BJ (cell line): ENCODE measurements around the gene NOTCH1. TPM values are rescaled to one million over a fixed set of nuclear protein-coding genes. Genes with fewer than 3 reads are reported as not detected.

ENCODE experiments used
- CTCF ChIA-PET: fragments of 350-600 bp; formaldehyde crosslinking; extraction: SDS; loops from one replicate; lab custom pipeline; 2021; ENCODE audit warnings: antibody characterized with exemption, inconsistent platforms; lab: Yijun Ruan, JAX
- POLR2A ChIA-PET: fragments of 300-600 bp; sonication (Branson Sonifier 250); formaldehyde crosslinking; extraction: SDS; loops from one replicate; lab custom pipeline; 2021; ENCODE audit warnings: antibody characterized with exemption; lab: Charles Lee
- DNase-seq: peaks from one replicate; pipeline ENCODE4 v3.0.0-alpha.2; 2011; ENCODE audit warnings: low read depth
- H3K27me3 ChIP-seq: 2 replicates; pipeline ENCODE4 v1.6.0; 2011; ENCODE audit warnings: low read length; ENCODE audit not compliant: control insufficient read depth, insufficient read depth
- H3K36me3 ChIP-seq: 2 replicates; pipeline ENCODE4 v1.5.1; 2011; ENCODE audit warnings: low read length; ENCODE audit not compliant: control insufficient read depth, insufficient read depth
- H3K4me3 ChIP-seq: 2 replicates; pipeline ENCODE4 v1.5.1; 2011; ENCODE audit warnings: low read depth, mild to moderate bottlenecking, control low read depth, low read length
- CTCF ChIP-seq: IDR thresholded peaks from 2 replicates; pipeline ENCODE4 v1.5.1; 2011; ENCODE audit warnings: low read depth, mild to moderate bottlenecking, control low read depth, inconsistent platforms, low read length, moderate library complexity; ENCODE audit not compliant: insufficient read depth
- polyA minus RNA-seq: library from RNA; depleted of rRNA, polyadenylated mRNA; stranded (reverse); fragments of >200 nt; gene quantifications from 2 replicates; pipeline ENCODE4 v1.2.3, GENCODE V29; 2011; rRNA and poly(A)+ RNA removed
- polyA plus RNA-seq: library from polyadenylated mRNA; depleted of rRNA; stranded (reverse); fragments of >200 nt; gene quantifications from 2 replicates; pipeline ENCODE4 v1.2.3, GENCODE V29; 2011; rRNA removed

NOTCH1 gene
- polyA plus RNA-seq (0.97 and 1.3 TPM in 2 replicates), polyA minus RNA-seq (2.6 and 5.7 TPM in 2 replicates)

DNA sequence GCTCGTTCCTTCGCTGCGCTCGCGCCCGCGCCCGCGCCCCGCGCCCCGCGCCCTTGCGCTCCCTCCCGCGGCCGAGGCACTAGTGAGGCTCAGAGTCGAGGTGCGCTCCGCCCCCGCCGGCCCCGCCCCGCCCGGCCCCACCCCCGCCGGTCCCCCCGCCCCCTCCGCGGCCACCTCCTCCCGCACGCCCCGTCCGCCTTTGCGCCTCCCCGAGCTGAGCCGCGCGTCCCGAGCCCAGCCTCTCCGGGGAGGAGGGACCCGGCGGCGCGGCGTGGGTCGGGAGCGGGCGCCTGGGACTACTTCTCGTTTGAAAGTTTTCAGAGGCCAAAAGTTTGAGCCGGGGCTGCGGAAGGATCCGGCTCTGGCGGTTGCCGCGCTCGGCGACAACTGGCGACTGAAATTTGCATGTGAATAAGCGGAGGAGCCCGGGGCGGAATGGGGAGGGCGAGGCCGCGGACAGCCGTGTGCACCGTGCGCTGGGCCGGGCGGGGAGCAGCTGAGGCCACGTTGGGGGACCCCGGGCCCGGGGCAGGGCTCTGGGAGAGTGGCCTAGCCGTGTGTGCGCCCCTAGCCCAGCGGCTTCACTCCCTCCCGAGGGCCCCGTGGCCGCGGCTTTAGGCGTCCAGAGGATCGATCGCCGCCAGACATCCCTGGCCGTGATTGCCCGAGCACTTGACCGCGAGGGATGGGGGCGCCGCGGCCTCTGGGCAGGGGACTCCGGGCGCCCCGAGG lies at the start of gene NOTCH1:
Gene NOTCH1 (minus strand): TSS at position 84 of the 732 bp plus-strand sequence. CDS start 262 bp downstream, outside the sequence.
- TF ChIP-seq CTCF, result no peak
- H3K4me3 ChIP-seq, result peak within 1 kb of the TSS; percentile 76
- CTCF ChIA-PET, result no interaction called here
- peak; percentile 49 for DNase-seq
- no peaks in the 10 kb centered on the region for H3K27me3 ChIP-seq
- POLR2A ChIA-PET, result no interaction called here
- H3K36me3 ChIP-seq, result peaks cover 7% of the 10 kb centered on the region

DNA sequence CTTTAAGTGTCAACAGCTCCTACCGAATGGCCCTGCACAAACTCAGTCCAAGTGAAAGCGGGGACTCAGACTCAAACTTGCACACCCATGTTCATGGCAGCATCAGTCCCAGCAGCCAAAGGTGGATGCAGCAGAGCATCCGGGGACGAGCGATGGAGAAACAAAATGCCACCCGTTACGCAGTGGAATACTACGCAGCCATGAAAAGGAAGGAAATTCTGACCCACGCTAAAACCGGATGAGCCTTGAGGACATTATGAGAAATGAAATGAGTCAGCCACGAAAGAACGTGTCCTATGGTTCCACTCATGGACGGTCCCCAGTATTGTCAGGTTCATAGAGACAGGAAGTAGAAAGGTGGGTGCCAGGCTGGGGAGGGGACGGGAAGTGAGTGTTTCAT lies 48.6 kb upstream of the NOTCH1 start:
- H3K4me3 ChIP-seq, result no peak overlapping the region
- no peak for DNase-seq
- no peaks in the 10 kb centered on the region for H3K36me3 ChIP-seq
- ChIA-PET POLR2A (no interaction called here), CTCF (interaction anchor here (1.0 to 1.6 kb wide), 2 partner anchors 14 to 110 kb away, joined by 3 to 5 read pairs; no protein-coding TSS in a partner anchor)
- H3K27me3 ChIP-seq, result peaks cover 2% of the 10 kb centered on the region
- TF ChIP-seq CTCF, result no peak

DNA sequence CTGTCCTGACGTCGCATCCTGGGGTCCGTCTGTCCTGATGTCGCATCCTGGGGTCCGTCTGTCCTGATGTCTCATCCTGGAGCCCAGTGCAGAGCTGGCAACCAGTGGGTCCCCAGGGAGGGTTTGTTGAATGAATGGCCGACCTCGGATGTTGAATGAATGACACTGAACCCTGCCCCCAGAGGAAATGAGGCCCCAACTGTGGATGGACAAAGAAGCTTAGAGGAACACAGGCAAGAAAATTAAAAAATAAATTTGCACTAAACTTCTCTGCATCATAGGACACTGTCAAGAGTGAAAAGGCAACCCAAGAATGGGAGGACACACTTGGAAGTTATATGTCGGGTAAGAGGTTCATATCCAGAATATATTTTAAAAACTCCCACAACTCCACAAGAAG lies 47.7 kb upstream of the NOTCH1 start:
- ChIA-PET CTCF (interaction anchor here (1.0 kb wide), 1 partner anchor 15 kb away, joined by 3 read pairs; no protein-coding TSS in a partner anchor), POLR2A (no interaction called here)
- no peak overlapping the region for H3K4me3 ChIP-seq
- DNase-seq, result no peak
- H3K27me3 ChIP-seq, result peaks cover 2% of the 10 kb centered on the region
- TF ChIP-seq CTCF, result no peak
- H3K36me3 ChIP-seq, result no peaks in the 10 kb centered on the region

DNA sequence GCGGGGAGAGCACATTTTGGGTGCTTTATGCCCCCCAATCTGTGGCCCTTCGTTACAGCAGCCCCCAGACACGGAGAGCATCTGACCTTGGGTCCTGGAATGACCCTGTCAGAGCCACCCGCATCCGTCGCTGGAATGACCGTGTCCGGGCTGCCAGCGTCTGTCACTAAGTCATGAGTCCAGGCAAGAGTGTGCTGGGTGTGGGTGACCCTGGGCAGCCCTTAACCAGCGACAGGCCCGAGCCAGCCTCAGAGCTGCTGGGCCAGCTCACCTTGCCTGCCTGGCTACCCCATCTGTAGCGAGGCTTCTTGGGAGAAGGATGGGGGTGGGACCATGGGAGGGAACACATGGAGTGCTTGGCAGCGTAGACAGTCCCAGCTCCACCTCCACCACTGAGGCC lies 46.8 kb upstream of the NOTCH1 start:
- no peak for DNase-seq
- Histone ChIP-seq H3K4me3 (no peak overlapping the region), H3K27me3 (peaks cover 3% of the 10 kb centered on the region), H3K36me3 (no peaks in the 10 kb centered on the region)
- CTCF ChIA-PET, result no interaction called here
- TF ChIP-seq CTCF, result no peak
- POLR2A ChIA-PET, result no interaction called here

DNA sequence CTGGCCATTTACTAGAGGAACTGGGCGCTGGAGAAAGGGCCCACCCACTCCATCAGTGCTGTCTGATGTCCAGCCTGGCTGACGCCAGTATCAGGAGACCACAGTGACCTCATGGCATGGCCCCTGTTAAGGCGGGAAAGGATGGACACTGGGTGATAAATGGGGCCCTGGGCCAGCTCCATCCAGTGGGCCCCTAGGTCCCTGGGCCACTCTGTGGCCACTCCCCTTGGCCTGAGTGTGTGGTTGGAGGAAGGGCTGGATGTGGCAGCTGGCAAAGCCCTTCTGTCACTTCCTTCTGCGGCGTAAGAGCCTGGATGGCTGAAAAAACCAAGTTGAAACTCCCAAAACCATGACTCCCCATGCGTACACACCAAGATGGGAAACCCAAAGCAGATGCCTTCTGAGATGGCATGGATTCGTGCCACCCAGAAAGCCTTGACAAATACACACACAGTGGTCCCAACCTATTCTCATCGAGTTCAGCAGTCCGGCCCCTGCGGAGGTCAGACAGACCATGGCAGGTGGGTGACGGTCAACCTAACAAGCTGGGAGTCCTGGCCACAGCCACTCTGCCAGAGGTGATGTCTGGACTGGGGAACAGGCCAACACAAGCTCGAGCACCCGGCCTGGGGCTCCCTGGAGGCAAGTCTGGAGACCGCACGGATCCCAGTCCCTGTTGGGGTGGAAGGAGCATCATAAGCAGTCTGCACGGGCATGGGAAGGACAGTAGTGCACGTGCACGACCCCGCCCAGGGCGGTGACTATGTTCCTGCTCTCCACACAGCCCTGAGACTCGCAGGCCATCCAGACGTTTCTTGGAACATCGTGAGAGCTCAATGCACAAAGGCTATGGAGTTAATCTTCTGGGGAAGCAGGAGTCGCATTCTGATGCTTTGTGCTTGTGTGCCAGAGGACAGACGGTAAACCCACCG lies 45.2 kb upstream of the NOTCH1 start:
- no peak for TF ChIP-seq CTCF
- ChIA-PET CTCF (no interaction called here), POLR2A (no interaction called here)
- DNase-seq, result no peak
- Histone ChIP-seq H3K27me3 (peaks cover 3% of the 10 kb centered on the region), H3K4me3 (no peak overlapping the region), H3K36me3 (no peaks in the 10 kb centered on the region)
